Measurements from ENCODE around the gene EPB42. TPM values are rescaled to one million over a fixed set of nuclear protein-coding genes. Genes with fewer than 3 reads are reported as not detected.

The EPB42 gene
- total RNA-seq, 1 donor from 2014 or later, result not detected

- no peak for DNase-seq (ENCODE audit: low read depth)
- Histone ChIP-seq H3K4me3 (ENCODE audit: low read depth, low read length) (no peak overlapping the region), H3K27me3 (ENCODE audit: control insufficient read depth, insufficient read depth, low read length) (peaks cover 22% of the 10 kb centered on the region), H3K36me3 (ENCODE audit: control insufficient read depth, insufficient read depth, low read length) (no peaks in the 10 kb centered on the region)
- TF ChIP-seq CTCF (IDR thresholded peaks at IDR 0.05; ENCODE audit: insufficient read depth, low read length, poor library complexity, severe bottlenecking), result no peak
These were observed 7.4 kb downstream of the EPB42 start for GRCh38 chr15:43213466-43213865.

GRCh38 chr15:43212951-43213350, 7.9 kb downstream of the EPB42 start:
- no peaks in the 10 kb centered on the region for H3K36me3 ChIP-seq (ENCODE audit: control insufficient read depth, insufficient read depth, low read length)
- no peak overlapping the region for H3K4me3 ChIP-seq (ENCODE audit: low read depth, low read length)
- no peak for TF ChIP-seq CTCF (IDR thresholded peaks at IDR 0.05; ENCODE audit: insufficient read depth, low read length, poor library complexity, severe bottlenecking)
- DNase-seq (ENCODE audit: low read depth), result no peak
- peaks cover 23% of the 10 kb centered on the region for H3K27me3 ChIP-seq (ENCODE audit: control insufficient read depth, insufficient read depth, low read length)

- Histone ChIP-seq H3K36me3 (ENCODE audit: control insufficient read depth, insufficient read depth, low read length) (no peaks in the 10 kb centered on the region), H3K4me3 (ENCODE audit: low read depth, low read length) (no peak overlapping the region), H3K27me3 (ENCODE audit: control insufficient read depth, insufficient read depth, low read length) (peaks cover 25% of the 10 kb centered on the region)
- no peak for DNase-seq (ENCODE audit: low read depth)
- TF ChIP-seq CTCF (IDR thresholded peaks at IDR 0.05; ENCODE audit: insufficient read depth, low read length, poor library complexity, severe bottlenecking), result no peak
These were observed 8.5 kb downstream of the EPB42 start for GRCh38 chr15:43212299-43212698.

- Histone ChIP-seq H3K4me3 (ENCODE audit: low read depth, low read length) (no peak overlapping the region), H3K36me3 (ENCODE audit: control insufficient read depth, insufficient read depth, low read length) (no peaks in the 10 kb centered on the region), H3K27me3 (ENCODE audit: control insufficient read depth, insufficient read depth, low read length) (peaks cover 31% of the 10 kb centered on the region)
- no peak for DNase-seq (ENCODE audit: low read depth)
- TF ChIP-seq CTCF (IDR thresholded peaks at IDR 0.05; ENCODE audit: insufficient read depth, low read length, poor library complexity, severe bottlenecking), result no peak
These were observed 9.5 kb downstream of the EPB42 start for GRCh38 chr15:43211224-43211735.

- no peak overlapping the region for H3K4me3 ChIP-seq (ENCODE audit: low read depth, low read length)
- DNase-seq (ENCODE audit: low read depth), result no peak
- TF ChIP-seq CTCF (IDR thresholded peaks at IDR 0.05; ENCODE audit: insufficient read depth, low read length, poor library complexity, severe bottlenecking), result no peak
- peaks cover 33% of the 10 kb centered on the region for H3K27me3 ChIP-seq (ENCODE audit: control insufficient read depth, insufficient read depth, low read length)
- no peaks in the 10 kb centered on the region for H3K36me3 ChIP-seq (ENCODE audit: control insufficient read depth, insufficient read depth, low read length)
These were observed 10.0 kb downstream of the EPB42 start for GRCh38 chr15:43210807-43211206.

GRCh38 chr15:43210172-43210745, 10.6 kb downstream of the EPB42 start:
- Histone ChIP-seq H3K36me3 (ENCODE audit: control insufficient read depth, insufficient read depth, low read length) (no peaks in the 10 kb centered on the region), H3K27me3 (ENCODE audit: control insufficient read depth, insufficient read depth, low read length) (peaks cover 33% of the 10 kb centered on the region), H3K4me3 (ENCODE audit: low read depth, low read length) (no peak overlapping the region)
- no peak for TF ChIP-seq CTCF (IDR thresholded peaks at IDR 0.05; ENCODE audit: insufficient read depth, low read length, poor library complexity, severe bottlenecking)
- DNase-seq (ENCODE audit: low read depth), result no peak
